ENCODE data around the gene FEV.

- TF ChIP-seq CTCF (IDR thresholded peaks at IDR 0.05; ENCODE audit: low read depth, low read length), result no peak
- TF ChIP-seq POLR2A (IDR thresholded peaks at IDR 0.05; ENCODE audit: extremely low read depth, insufficient read length), result no peak
- TF ChIP-seq MYC (IDR thresholded peaks at IDR 0.05; ENCODE audit: low read depth, low read length), result no peak
- TF ChIP-seq MAX (IDR thresholded peaks at IDR 0.05; ENCODE audit: low read depth, low read length), result no peak
These were observed 27.3 kb downstream of the FEV start for GRCh38 chr2:218957671-218958070.
